Measurements from ENCODE around the gene YIF1A. TPM values are rescaled to one million over a fixed set of nuclear protein-coding genes. Genes with fewer than 3 reads are reported as not detected.

The YIF1A gene
- total RNA-seq, 1 experiment from 2014 or later = 64.3 TPM

- DNase-seq = peak; percentile 84
- H2AFZ ChIP-seq (ENCODE audit: low read length) = no peak within 1 kb of the TSS
Observed at GRCh38 chr11:66336234-66337102, 47.5 kb upstream of the YIF1A start, which contains the start of gene RIN1. TSS of gene RIN1 (minus strand) at chr11:66336434. CDS start at chr11:66336402, 32 bp downstream.

More at GRCh38 chr11:66336234-66337102, 47.5 kb upstream of the YIF1A start, which contains the start of gene RIN1:
- peaks cover 20 to 21% of the 10 kb centered on the region in 2 experiments for H3K4me1 Mint-ChIP-seq
- peak within 1 kb of the TSS; percentile 30 for H3K4me2 ChIP-seq (ENCODE audit: insufficient read depth, insufficient read length, low read length)
- WGBS (ENCODE audit: extremely low coverage, insufficient read length, low lambda C conversion rate) = no CpG with 5 or more reads among the region's 22 CpGs
- H2BK12ac ChIP-seq (ENCODE audit: insufficient read length, low read depth, low read length) = no peak within 1 kb of the TSS
- H3K27ac ChIP-seq (ENCODE audit: insufficient read length, low read depth, low read length) = no peak within 1 kb of the TSS
- no peaks in the 10 kb centered on the region for H4K20me1 ChIP-seq (ENCODE audit: control insufficient read depth, insufficient read depth, insufficient read length)
- H3K27ac Mint-ChIP-seq = peak within 1 kb of the TSS in 2 of 3 experiments; percentile 44 to 92; a peak in 5 of 7 replicates
- no peak within 1 kb of the TSS for H4K8ac ChIP-seq (replicated peaks; ENCODE audit: insufficient read length, low read depth, low read length)
- peak within 1 kb of the TSS; percentile 83 to 86 for H3K4me3 Mint-ChIP-seq
- no peaks in the 10 kb centered on the region; the same call in 1 of the 2 replicates for H3K27me3 ChIP-seq (ENCODE audit: insufficient read depth, low read length)
- no peaks in the 10 kb centered on the region for H3K9me3 Mint-ChIP-seq
- H3T11ph ChIP-seq (ENCODE audit: low read length) = no peak within 1 kb of the TSS
- H3K4ac ChIP-seq (ENCODE audit: low read depth, low read length) = no peak within 1 kb of the TSS
- H3K4me1 ChIP-seq (ENCODE audit: insufficient read depth, low read length) = no peaks in the 10 kb centered on the region
- peak within 1 kb of the TSS; percentile 41 for H3K14ac ChIP-seq (ENCODE audit: insufficient read depth, low read length)
- H2BK15ac ChIP-seq (ENCODE audit: low read depth, low read length) = no peak within 1 kb of the TSS
- H3K36me3 Mint-ChIP-seq (ENCODE audit: insufficient read depth in 1 of 3, low read depth in 3 of 3) = peaks cover 8 to 33% (median 20%) of the 10 kb centered on the region in 3 experiments; a peak in 6 of 7 replicates
- H3K9ac ChIP-seq (ENCODE audit: extremely low read depth, insufficient read length, low read length) = peak within 1 kb of the TSS; percentile 2
- peak; percentile 59 for TF ChIP-seq CTCF (conservative IDR thresholded peaks at IDR 0.05)
- peak within 1 kb of the TSS; percentile 65 for H3K18ac ChIP-seq (ENCODE audit: insufficient read length, low read depth, low read length)
- no peak within 1 kb of the TSS for H2BK5ac ChIP-seq (ENCODE audit: insufficient read length, low read length)
- no peak within 1 kb of the TSS for H3K23ac ChIP-seq (ENCODE audit: insufficient read length, low read depth, low read length)
- no peak within 1 kb of the TSS for H4K5ac ChIP-seq (ENCODE audit: insufficient read length, low read depth, low read length)
- H3K9me3 ChIP-seq (ENCODE audit: control insufficient read depth, low read depth, low read length) = no peaks in the 10 kb centered on the region
- no peak within 1 kb of the TSS for H2AK5ac ChIP-seq (ENCODE audit: insufficient read length, low read length)
- H3K79me1 ChIP-seq (ENCODE audit: insufficient read depth, low read depth, low read length, poor library complexity, severe bottlenecking) = no peaks in the 10 kb centered on the region
- H3K79me2 ChIP-seq (ENCODE audit: insufficient read depth, low read length) = no peaks in the 10 kb centered on the region
- peaks cover 4% of the 10 kb centered on the region for H3K27me3 Mint-ChIP-seq (ENCODE audit: low read depth)
- no peak within 1 kb of the TSS for H2BK20ac ChIP-seq (ENCODE audit: low read depth, low read length, poor library complexity, severe bottlenecking)
- H4K91ac ChIP-seq (ENCODE audit: insufficient read length, low read depth, low read length) = no peak within 1 kb of the TSS
- H3K23me2 ChIP-seq (ENCODE audit: insufficient read length, low read depth, low read length, poor library complexity, severe bottlenecking) = no peaks in the 10 kb centered on the region
- H2BK120ac ChIP-seq (ENCODE audit: low read depth, low read length, poor library complexity, severe bottlenecking) = no peak within 1 kb of the TSS
- H3K56ac ChIP-seq (ENCODE audit: insufficient read length, low read depth, low read length) = no peak within 1 kb of the TSS

Data from H9 (cell line).